SKM-1 (cell line): Measurements from ENCODE around the gene ACTR1B.
"Not testable (repeated sequence)": the region's sequence is repeated elsewhere in the genome, so short reads cannot be mapped to it uniquely, and the experiment has no call there.

Source experiments
- DNase-seq: peaks from one replicate; lab custom pipeline; 2025; ENCODE audit not compliant: unreplicated experiment; lab: John Stamatoyannopoulos, UW

The ACTR1B gene

DNA sequence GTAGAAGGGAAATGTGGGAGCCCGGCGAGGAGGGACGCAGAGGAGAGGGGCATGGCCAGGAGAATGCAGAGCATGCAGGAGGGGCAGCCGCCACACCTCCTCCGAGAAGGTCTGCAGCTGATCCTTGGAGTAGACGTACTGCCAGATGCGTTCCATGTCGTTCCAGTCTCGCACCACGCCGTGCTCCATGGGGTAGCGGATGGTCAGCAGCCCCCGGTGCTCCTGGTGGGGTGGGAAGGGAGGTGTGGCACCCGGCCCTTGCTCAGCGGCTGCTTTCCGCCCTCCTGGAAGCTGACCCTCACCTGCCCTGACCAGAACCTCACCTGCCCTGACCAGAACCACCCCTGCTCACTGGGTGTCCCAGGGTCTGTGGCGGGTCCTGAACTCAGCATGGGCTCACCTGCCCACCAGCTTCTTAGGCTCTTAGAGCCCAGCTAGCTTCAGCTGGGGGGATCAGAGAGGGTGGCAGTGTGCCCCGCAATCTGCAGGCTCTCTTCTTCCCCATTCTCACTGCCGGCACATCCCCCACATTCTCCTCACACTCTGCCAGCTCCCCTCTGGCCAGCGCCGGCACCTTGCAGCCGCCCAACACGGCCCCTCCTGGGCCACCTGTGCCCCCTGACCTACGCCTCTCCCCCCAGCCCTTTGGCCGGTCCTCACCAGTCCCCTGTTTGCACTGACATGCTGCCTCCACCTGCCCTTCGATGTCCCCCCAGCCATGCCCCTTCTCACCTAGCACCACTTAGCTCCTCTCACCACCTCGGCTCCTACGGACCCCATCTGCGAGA lies 4.4 kb downstream of the ACTR1B start:
- no peak for DNase-seq

DNA sequence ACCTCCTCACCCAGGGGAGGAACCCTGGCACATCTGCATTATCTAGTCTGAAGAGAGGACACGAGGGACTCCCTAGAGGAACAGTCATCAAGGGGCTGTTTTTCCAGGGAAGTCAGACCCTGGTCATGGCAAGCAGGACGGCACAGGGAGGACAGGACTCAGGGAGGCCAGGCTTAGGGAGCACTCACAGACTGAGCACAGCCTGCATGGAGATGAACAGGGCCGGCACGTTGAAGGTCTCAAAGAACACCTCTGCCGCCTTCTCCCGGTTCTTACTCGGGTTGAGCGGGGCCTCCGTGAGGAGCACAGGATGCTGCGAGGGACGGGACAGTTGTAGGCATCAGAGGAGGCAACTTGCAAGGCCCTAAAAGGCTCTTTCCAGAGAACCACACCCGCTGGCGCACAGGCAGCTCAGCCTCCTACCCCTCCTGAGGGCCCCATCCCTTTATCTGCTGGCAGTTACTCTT lies 5.1 kb downstream of the ACTR1B start:
- DNase-seq = no peak

DNA sequence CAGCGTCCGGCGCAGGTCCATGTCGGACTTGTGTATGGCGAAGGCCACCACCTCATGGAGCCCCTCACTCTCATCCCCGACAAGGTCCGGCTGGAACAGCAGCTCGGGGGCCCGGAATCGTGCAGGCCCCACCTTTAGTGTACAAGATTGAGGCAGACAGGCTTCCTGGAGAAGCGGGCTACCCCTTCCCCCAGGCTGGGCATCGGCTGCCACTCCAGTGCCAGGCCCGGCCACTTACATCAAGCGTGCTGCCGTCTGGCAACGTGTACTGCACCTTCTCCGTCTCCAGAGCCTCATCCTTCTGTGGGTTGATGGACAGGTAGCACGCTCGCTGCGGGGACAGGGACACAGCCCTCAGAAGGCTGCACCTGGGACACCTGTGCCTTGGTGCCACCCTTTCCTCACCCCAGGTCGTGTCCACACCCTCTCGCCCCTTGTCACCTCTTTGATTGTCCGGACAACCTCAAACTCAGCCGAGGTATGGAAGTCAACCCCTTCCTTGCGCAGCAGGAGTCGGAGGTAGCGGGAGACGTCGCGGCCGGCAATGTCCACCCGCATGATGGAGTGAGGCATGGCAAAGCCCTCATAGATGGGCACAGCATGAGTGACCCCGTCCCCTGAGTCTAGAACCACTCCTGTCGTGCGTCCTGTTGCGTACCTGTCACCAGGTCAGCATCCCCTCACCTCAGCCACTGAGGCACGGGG lies 5.7 kb downstream of the ACTR1B start:
- DNase-seq = no peak

DNA sequence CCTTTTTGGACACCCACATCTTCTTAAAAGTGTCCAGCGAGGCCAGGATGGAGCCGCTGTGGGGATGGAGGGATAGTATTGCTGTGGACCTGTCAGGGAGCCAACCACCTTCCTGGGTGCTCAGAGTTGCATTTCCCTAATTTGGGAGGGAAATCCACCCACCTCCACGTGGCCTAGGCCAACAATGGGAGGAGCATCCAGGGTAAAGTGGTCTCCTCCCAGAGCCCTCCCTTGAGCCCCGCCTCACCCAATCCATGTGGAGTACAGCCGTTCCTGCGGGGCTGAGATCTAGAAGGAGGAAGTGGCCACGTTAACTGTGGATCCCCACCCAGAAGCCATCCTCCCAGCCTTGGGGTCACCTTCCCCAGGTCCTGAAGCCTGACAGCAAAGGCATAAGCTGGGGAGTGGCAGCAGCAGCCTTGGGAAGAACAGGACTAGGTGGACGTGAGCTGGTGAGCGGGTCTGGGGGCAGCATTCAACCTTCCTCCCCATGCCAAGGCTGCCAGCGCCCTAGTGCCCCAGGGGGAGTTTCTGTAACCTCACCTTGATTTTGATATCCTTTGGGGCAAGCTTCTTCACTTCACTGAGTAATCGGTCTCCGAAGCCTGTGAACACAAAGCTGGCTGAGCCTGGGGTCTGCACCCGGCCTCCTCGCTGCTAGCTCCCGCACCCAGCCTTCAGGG lies 6.8 kb downstream of the ACTR1B start:
- no peak for DNase-seq

DNA sequence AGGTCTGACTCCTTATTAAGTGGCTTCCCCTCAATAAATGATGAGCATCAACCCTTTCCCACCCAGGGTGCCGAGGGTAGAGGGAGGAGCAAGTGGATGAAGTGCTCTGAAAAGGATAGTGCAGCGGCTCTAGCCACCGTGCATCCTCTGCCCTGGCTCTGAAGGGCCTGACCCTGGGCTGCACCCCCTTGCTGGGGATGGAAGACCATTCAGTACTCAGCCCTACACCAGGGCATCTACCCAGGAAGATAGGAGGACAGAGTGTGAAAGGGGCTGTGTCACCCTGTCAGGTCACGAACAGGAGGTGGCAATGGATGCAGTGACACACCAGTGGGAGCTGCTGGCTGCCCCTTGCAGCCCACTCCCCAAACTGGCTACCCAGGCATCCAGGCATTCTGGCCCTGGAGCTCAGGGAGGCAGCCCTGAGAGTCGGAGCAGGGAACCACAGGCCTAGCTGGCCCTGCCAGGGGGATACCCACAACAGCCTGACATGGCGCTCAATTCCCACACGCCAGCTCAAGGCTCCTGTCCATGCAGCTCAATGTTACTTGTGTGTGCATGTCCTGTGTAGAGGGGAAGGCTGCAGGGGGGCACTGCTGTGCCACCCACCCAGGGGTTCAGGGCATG lies 7.6 kb downstream of the ACTR1B start:
- DNase-seq = no peak

DNA sequence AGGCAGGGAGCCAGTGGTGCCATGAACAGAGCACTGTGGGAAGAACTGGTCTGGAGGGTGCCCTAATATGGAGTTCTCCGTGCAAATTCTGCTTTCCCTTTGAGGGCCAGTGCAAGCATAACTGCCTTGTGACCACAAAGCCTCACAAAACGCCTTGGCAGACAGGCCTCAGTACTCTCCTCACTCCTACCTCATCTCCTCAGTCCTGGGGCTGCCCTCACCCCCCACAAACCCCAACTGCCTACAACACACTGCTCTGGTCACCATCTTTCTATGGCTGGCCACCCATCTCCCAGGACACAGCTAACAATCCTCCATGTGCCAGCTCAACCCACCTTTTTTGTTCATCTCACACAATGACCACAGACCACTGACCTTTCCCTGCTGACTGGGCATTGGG lies 9.1 kb downstream of the ACTR1B start:
- DNase-seq = no peak

DNA sequence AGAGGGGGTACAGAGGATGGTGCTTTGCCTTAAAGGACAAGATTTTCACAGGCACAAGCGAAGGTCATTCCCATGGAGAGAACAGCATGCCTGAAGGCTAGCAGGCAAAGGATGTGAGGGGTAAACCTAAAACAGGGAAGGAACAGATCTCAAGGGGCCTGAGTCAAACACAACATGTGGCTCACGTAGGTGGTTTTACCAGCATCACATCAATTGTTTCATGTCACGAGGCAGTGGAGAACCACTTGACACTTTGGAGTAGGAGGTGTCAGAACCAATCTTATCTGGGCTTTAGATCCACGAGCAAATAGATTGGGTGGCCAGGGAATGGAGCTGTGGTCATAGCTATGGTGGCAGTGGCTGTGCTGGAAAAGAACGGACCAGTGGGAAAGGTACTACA lies 9.5 kb downstream of the ACTR1B start:
- DNase-seq = no peak

DNA sequence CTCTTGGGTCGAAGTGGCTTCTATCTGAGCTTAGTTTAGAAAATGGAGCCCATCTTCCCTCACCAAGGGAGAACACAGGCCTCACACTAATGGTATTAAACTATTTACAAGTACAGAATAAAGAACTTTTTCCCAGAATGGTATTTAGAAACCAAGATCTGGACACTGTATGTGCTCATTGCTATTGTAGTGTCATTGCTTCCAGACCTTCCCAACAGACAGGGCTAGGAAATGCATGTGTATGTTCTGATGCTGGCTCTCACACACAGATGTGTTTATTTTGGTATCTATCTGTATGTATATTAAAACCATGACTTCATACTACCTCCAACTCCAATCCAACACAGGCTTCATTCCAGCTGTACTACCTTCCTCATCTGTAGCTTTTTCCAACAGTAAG lies 10.0 kb downstream of the ACTR1B start:
- DNase-seq = no peak

DNA sequence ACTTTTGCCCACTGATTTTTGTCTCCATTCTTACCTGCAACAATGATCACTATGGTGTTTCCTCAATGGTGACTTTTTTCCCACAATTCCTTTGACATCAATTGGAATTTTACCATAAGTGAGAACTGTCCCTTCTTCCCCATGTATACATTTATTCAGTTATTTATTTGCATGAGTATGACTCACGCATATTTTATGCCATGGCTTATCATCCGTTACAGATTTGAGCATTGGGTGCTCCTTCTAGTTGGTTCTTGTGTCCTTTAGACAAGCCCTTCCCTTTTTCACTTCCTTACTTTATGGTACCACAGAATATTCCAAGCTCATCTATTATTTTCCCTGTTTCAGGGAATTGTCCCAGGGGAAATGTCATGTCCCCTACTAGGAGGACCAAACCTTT lies 10.4 kb downstream of the ACTR1B start:
- DNase-seq = no peak

DNA sequence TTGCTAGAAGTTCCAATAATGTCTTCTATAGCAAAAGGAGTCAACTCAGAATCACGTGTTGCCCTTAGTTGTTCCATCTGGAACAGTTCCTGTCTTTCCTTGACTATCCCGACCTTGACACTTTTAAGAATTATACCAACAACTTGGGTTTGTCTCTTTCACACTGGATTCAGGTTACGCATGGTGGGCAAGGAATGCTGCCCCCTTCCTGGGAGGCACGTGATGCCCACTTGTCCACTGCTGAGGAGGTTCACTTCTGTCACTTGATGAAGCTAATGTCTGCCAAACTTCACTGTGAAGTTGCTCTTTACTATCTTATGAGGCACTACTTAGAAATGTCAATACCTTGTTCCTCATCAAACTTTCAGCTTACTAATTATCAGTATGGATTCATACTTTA lies 12.7 kb downstream of the ACTR1B start:
- DNase-seq = no peak

DNA sequence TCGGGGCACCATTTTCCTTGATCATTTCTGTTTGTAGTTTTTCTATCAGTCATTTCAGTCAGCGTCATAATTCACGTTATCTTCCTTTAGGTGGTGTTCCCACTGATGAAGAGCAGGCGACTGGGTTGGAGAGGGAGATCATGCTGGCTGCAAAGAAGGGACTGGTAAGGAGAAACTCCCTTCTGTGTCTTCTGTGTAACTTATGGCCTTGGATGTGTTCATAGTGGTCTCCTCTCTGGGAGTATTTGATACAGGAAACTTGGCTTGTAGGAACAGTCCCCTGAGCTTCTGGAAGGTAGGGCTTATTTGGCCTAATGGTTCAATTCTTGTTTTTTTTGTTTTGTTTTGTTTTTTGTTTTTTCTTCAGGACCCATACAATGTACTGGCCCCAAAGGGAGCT lies 16.9 kb downstream of the ACTR1B start:
- DNase-seq = no peak

DNA sequence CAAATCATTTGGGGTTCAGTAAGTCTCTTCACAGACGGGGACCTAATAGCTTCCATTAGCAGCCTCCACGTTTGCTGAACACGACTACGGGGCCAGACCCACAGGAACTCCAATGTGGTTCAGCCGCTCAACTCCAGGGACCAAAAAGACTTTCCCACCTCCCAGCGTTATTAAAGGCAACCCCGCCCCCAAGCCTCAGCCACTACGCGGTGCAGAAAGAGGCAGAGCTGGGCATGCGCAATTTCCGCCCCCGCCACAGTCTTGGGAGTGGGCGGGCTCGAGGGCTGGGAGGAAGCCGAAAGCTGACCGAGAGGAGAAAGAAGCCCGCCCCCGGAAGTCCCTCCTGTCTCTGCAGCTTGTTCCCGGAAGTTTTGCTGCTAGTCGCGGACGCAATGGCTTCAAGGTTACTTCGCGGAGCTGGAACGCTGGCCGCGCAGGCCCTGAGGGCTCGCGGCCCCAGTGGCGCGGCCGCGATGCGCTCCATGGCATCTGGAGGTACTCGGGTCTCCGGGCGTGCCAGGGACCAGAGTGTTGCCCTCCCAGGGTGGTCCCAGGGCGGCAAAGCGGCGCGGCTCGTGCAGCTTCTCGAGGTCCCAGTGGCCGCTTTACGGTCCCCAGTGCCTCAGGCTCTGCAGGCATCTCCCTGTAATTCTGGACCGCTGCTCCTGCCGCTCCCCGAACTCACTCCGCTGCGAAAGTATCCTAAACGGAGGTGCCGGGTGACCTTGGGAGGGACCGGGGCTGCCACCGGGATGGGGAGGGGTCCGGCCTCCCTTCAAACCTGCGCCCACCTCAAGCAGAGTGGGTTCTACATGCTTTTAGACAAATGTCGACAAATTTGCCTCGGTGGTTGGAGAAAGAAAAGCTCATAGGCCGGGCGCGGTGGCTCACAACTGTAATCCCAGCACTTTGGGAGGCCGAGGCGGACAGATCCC lies 17.9 kb downstream of the ACTR1B start, which contains the start of gene COX5B:
TSS of gene COX5B (plus strand) at position 368 of the 935 bp plus-strand sequence. CDS start at position 393, 25 bp downstream.
- DNase-seq = peak; percentile 91

DNA sequence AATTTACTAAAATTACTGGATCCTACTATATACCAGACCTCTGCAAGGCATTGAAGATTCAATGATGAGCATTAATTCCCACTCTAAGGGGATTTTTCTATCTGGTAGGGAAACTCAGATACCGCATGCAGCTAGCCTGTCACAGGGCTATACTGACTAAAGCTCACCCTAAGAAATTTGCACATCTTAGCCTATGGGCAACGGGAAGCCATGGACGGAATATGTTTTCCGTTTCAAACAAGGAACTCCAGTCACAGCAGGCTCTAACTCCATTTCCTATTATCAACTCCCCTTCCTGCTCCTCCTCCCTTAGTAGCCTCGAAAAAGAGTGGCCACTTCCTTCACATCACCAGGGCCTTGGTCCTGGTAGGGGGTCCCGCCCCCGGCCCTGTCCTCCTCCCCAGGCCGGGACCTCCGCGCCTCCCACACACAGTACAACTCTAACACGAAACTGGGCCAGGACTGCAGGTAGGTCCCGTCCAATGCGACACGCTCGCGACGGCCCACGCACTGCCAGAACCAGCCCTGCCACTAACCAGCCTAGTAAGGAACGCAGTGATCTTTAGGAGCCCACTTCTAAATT lies 18.6 kb downstream of the ACTR1B start:
- peak; percentile 39 for DNase-seq

DNA sequence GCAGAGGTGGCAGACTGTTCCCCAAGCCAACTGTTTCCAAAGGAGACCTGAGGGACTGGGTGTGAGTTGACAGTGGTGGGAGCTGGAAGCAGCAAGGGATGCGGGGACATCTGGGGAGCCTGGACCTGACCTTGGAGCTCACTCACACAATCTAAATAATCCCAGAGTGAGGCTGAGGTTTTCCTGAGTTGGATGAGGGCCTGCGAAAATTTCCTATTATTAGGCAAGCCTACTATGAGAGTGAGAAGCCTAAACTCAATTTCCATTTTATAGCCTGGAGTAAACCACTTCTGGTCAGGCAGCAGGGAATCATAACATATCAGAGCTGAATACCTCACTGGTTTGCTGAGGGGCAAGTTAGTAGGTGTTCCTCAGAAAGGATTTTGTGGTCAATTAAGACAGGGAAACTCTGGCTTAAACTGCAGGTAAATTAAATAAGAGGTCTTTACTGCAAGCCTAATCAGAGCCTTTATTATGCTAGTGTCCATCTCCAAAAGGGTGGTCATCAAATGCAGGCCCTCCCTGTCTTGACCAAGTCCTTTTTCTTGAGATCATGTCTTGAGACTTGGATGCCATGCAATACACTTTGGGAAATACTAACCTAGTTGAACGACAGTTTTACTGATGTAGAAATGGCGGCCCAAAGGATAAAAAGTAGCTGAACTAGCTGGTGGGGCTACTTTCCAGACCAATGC lies 19.7 kb downstream of the ACTR1B start:
- DNase-seq = no peak

DNA sequence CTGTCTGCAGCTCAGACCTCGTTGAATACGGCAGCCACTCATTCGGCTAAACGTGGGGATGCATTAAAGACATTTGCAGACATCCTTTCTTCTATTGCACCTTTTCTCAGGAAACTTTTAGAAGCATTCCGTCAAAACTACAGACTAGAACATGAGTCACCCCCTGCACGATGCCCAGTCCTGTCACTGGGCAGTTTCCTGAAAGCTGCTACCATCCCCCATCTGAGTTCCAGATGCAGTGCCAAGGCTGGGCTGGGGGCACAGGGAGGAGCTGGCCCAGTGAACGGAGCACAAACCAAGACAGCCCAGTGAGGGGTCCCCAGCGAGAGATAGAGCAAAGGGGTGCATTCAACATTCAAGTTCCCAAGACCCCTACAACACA lies 37.8 kb downstream of the ACTR1B start:
- not testable (repeated sequence) for DNase-seq

DNA sequence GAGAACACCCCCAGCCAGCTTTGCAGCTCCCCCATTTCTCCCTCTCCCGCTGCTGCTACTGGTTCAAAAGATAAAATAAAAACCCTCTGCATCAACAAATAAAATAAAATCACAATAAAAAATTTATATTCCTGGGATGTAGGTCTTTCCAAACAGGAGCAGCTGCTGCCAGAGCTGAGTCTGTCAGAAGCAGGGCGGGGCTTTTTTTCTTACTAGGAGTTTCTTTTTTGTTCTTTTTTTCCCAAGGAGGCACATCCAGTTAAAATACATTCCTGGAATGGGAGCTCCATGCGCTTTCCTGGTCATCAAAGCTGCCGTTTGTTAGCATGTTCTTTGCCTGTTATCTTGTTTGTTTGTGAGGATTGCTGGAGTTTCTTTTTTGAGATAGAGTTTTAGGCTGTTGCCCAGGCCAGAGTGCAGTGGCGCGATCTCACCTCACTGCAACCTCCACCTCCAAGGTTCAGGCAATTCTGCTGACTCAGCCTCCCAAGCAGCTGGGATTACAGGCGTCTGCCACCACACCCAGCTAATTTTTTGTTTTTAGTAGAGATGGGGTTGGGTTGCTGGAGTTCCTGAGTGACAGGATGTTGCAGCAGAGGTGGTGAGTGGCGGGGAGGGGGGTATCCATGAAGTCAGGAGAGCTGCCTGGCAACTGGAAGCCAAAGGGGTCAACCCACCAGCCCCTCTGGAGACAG lies 38.3 kb downstream of the ACTR1B start:
- DNase-seq = not testable (repeated sequence)

DNA sequence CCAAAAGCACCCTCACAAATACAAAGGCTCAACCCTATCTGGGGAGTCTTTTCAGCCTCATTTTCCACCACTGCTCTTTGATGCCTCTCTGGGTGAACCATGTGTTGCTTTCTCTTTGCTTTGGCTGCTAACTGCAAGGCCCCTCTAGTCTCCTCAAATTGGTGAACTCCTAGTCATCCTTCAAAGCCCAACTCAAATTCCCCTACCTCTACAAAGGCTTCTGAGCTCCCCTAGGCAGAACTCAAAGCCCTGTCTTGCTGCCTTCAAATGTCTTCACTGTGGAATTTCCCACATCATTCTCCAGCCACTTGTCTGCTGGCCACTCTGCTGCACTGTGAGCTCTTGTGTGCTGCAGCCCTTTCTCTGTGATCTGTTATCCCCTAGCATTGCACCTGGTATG lies 40.9 kb downstream of the ACTR1B start:
- not testable (repeated sequence) for DNase-seq

DNA sequence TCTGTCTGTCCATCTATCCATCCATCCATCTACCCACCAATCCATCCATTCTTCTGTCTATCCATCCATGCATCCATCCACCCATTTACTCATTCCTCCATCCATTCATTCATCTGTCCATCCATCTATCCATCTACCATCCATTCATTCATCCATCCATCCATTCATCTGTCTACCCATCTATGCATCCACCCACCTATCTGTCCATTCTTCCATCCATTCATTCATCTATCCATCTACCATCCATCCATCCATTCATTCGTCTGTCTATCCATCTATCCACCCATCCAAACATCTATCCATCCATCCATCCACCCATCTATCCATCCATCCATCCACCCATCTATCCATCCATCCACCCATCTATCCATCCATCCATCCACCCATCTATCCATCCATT lies 43.4 kb downstream of the ACTR1B start:
- DNase-seq = not testable (repeated sequence)
